Neural progenitor cell (in vitro differentiated cells): ENCODE measurements around the gene KCTD11.

Source experiments
- CTCF ChIP-seq: fragments of 200-600 bp; sonication (generic); IDR thresholded peaks from 2 replicates; pipeline ENCODE4 v1.5.1; 2017; ENCODE audit warnings: antibody characterized with exemption, mild to moderate bottlenecking
- EZH2 ChIP-seq: fragments of 200-600 bp; sonication (generic); IDR thresholded peaks from 2 replicates; pipeline ENCODE4 v1.6.1; 2017; ENCODE audit warnings: antibody characterized with exemption, mild to moderate bottlenecking, moderate library complexity

GRCh38 chr17:7346761-7347614 is 5.0 kb upstream of the KCTD11 start:
- TF ChIP-seq CTCF (no peak), EZH2 (no peak)
